ENCODE results near the gene C8G. TPM values are rescaled to one million over a fixed set of nuclear protein-coding genes. Genes with fewer than 3 reads are reported as not detected.

The C8G gene
- total RNA-seq, 1 experiment from 2014 or later, result 2.9 TPM

DNA sequence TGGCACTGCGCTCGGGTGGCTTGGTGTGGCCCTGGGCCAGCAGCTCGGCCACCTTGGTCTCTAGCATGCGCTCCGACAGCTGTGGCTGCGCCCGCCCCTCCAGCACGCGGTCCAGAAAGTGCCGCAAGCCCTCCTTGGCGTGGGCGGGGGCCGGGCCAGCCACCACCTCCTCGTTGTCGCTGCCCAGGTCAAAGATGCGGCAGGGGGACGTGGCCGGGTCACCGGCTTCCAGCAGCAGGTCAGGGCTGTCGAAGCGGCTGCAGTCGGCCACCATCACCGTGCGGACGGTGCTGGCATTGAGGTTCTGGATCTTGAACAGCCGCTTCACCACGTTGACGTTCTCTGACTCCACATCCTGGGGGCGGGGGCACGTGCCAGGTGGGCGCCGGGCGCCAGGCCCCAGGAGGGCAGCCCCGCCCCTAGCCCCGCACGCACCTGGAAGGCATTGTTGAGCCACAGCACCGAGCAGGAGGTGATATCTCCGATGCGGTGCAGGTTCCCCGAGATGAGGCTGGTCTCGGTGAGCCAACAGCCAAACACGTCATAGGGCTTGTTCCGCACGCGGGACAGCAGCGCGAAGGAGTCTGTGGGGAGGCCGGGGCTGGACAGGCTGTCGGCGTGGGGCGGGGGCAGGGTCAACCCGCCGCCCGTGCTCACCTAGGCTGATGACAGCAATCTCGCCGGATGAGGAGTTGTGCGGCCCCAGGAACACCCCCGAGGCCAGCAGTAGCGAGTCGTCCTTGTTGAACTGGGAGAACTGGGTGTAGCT lies 2.7 kb upstream of the C8G start:
- in situ Hi-C loops (cut with HindIII; ENCODE audit: low pct_unique_long_range_greater_than_20kb, low sequenced_read_pairs), result no loop called here
- no peak for ATAC-seq
- CTCF ChIA-PET, result no interaction called here

DNA sequence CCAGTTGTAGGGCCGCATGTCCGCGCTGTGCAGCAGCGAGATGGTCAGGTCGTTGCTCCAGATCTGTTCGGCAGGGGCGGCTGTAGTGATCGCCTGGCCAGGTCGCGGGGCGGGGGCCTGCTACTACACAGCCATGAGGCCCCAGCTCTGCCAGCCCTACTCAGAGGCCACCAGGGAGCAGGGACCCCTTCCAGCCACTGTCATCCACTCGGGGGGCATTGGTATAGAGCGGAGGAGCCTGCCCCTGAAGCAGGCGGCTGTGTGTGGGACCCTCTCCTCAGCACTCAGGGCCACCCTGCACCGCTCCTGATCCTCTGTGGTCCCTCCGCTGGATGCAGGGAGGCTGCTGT lies 2.2 kb upstream of the C8G start:
- Histone ChIP-seq H3K36me3 (ENCODE audit: control insufficient read depth, insufficient read depth, low read length) (peaks cover 7% of the 10 kb centered on the region; the same call in 1 of the 2 replicates), H3K27ac (ENCODE audit: low read length) (no peak overlapping the region), H3K4me3 (ENCODE audit: low read depth in 2 of 2, low read length in 2 of 2) (peak overlapping the region; percentile 64), H3K27me3 (ENCODE audit: control insufficient read depth, insufficient read depth, low read length) (no peaks in the 10 kb centered on the region), H3K4me1 (ENCODE audit: control insufficient read depth, insufficient read depth, low read length) (peaks cover 23% of the 10 kb centered on the region), H3K9me3 (ENCODE audit: control insufficient read depth, insufficient read depth, low read depth, low read length) (no peaks in the 10 kb centered on the region)
- intact Hi-C loops (cut with micrococcal nuclease; ENCODE audit: unreplicated experiment), result loop anchor here (10.0 kb wide), 1 partner anchor 92 kb away; the partner anchor contains the start of gene FUT7
- ChIA-PET CTCF (no interaction called here), POLR2A (no interaction called here)
- ATAC-seq (no peak), DNase-seq (ENCODE audit: low read depth, low spot score) (no peak)
- in situ Hi-C loops (cut with HindIII; ENCODE audit: low pct_unique_long_range_greater_than_20kb, low sequenced_read_pairs), result no loop called here
- BruUV-seq (replicated peaks), result no TSS peak
- TF ChIP-seq POLR2AphosphoS5 (IDR thresholded peaks at IDR 0.05; ENCODE audit: low read depth, low read length) (no peak), SIN3A (IDR thresholded peaks at IDR 0.05; ENCODE audit: borderline replicate concordance, insufficient read depth, low read depth, low read length) (no peak), TCF7L2 (IDR thresholded peaks at IDR 0.05; ENCODE audit: low read depth, low read length) (no peak)
- TF ChIP-seq, protein P1, sequence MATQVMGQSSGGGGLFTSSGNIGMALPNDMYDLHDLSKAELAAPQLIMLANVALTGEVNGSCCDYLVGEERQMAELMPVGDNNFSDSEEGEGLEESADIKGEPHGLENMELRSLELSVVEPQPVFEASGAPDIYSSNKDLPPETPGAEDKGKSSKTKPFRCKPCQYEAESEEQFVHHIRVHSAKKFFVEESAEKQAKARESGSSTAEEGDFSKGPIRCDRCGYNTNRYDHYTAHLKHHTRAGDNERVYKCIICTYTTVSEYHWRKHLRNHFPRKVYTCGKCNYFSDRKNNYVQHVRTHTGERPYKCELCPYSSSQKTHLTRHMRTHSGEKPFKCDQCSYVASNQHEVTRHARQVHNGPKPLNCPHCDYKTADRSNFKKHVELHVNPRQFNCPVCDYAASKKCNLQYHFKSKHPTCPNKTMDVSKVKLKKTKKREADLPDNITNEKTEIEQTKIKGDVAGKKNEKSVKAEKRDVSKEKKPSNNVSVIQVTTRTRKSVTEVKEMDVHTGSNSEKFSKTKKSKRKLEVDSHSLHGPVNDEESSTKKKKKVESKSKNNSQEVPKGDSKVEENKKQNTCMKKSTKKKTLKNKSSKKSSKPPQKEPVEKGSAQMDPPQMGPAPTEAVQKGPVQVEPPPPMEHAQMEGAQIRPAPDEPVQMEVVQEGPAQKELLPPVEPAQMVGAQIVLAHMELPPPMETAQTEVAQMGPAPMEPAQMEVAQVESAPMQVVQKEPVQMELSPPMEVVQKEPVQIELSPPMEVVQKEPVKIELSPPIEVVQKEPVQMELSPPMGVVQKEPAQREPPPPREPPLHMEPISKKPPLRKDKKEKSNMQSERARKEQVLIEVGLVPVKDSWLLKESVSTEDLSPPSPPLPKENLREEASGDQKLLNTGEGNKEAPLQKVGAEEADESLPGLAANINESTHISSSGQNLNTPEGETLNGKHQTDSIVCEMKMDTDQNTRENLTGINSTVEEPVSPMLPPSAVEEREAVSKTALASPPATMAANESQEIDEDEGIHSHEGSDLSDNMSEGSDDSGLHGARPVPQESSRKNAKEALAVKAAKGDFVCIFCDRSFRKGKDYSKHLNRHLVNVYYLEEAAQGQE (IDR thresholded peaks at IDR 0.05; ENCODE audit: insufficient read depth in 1 of 2, low read depth in 2 of 2, low read length in 1 of 2), result no peak
- TF ChIP-seq, protein P2, sequence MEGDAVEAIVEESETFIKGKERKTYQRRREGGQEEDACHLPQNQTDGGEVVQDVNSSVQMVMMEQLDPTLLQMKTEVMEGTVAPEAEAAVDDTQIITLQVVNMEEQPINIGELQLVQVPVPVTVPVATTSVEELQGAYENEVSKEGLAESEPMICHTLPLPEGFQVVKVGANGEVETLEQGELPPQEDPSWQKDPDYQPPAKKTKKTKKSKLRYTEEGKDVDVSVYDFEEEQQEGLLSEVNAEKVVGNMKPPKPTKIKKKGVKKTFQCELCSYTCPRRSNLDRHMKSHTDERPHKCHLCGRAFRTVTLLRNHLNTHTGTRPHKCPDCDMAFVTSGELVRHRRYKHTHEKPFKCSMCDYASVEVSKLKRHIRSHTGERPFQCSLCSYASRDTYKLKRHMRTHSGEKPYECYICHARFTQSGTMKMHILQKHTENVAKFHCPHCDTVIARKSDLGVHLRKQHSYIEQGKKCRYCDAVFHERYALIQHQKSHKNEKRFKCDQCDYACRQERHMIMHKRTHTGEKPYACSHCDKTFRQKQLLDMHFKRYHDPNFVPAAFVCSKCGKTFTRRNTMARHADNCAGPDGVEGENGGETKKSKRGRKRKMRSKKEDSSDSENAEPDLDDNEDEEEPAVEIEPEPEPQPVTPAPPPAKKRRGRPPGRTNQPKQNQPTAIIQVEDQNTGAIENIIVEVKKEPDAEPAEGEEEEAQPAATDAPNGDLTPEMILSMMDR (IDR thresholded peaks at IDR 0.05), result no peak

More for the DNA sequence above, 2.7 kb upstream of the C8G start:
- intact Hi-C loops (cut with micrococcal nuclease; ENCODE audit: unreplicated experiment), result loop anchor here (10.0 kb wide), 1 partner anchor 93 kb away; the partner anchor contains the start of gene FUT7
- TSS peak; percentile 77 for BruUV-seq (replicated peaks)
- POLR2A ChIA-PET, result no interaction called here
- TF ChIP-seq SIN3A (IDR thresholded peaks at IDR 0.05; ENCODE audit: borderline replicate concordance, insufficient read depth, low read depth, low read length), result no peak
- TF ChIP-seq, protein P1 (IDR thresholded peaks at IDR 0.05; ENCODE audit: insufficient read depth in 1 of 2, low read depth in 2 of 2, low read length in 1 of 2), result no peak
- no peak for TF ChIP-seq TCF7L2 (IDR thresholded peaks at IDR 0.05; ENCODE audit: low read depth, low read length)
- TF ChIP-seq, protein P2 (IDR thresholded peaks at IDR 0.05), result no peak
- TF ChIP-seq POLR2AphosphoS5 (IDR thresholded peaks at IDR 0.05; ENCODE audit: low read depth, low read length), result no peak
- H3K4me3 ChIP-seq (ENCODE audit: low read depth in 2 of 2, low read length in 2 of 2), result no peak overlapping the region
- no peak for DNase-seq (ENCODE audit: low read depth, low spot score)
- no peaks in the 10 kb centered on the region for H3K9me3 ChIP-seq (ENCODE audit: control insufficient read depth, insufficient read depth, low read depth, low read length)
- H3K4me1 ChIP-seq (ENCODE audit: control insufficient read depth, insufficient read depth, low read length), result peaks cover 17% of the 10 kb centered on the region
- H3K27ac ChIP-seq (ENCODE audit: low read length), result no peak overlapping the region
- H3K36me3 ChIP-seq (ENCODE audit: control insufficient read depth, insufficient read depth, low read length), result peaks cover 7% of the 10 kb centered on the region; the same call in 1 of the 2 replicates
- no peaks in the 10 kb centered on the region for H3K27me3 ChIP-seq (ENCODE audit: control insufficient read depth, insufficient read depth, low read length)
